Activated CD4-positive, alpha-beta memory T cell treated with anti-CD3 and anti-CD28 coated beads, Interleukin-2, amount 10 ng/mL, durations not matched to agents 7 days and 5 days (primary cell): ENCODE results near the gene RFESD. TPM values are rescaled to one million over a fixed set of nuclear protein-coding genes. Genes with fewer than 3 reads are reported as not detected.
"Not testable (repeated sequence)": the region's sequence is repeated elsewhere in the genome, so short reads cannot be mapped to it uniquely, and the experiment has no call there.

Experiments
- CTCF ChIA-PET: fragments of 350-600 bp; sonication (Branson Sonifier 250); formaldehyde crosslinking; loops from one replicate; lab custom pipeline; 2021; ENCODE audit warnings: antibody characterized with exemption, inconsistent platforms; lab: Charles Lee
- POLR2A ChIA-PET: fragments of 350-600 bp; sonication (Branson Sonifier 250); formaldehyde crosslinking; loops from one replicate; lab custom pipeline; 2021; ENCODE audit warnings: antibody characterized with exemption; lab: Charles Lee
- DNase-seq: peaks from one replicate; pipeline ENCODE4 v3.0.0-alpha.2; 2020
- H3K27ac Mint-ChIP-seq: one replicate; pipeline ENCODE4 v1.8.0; 2021; ENCODE audit warnings: mild to moderate bottlenecking, mixed read lengths
- H3K27me3 Mint-ChIP-seq: one replicate; pipeline ENCODE4 v1.8.0; 2021; ENCODE audit warnings: mixed read lengths
- H3K36me3 Mint-ChIP-seq: one replicate; pipeline ENCODE4 v1.8.0; 2021; ENCODE audit warnings: low read depth, mixed read lengths
- H3K4me1 Mint-ChIP-seq: one replicate; pipeline ENCODE4 v1.8.0; 2021; ENCODE audit warnings: mixed read lengths
- H3K4me3 Mint-ChIP-seq: one replicate; pipeline ENCODE4 v1.8.0; 2021; ENCODE audit warnings: mild to moderate bottlenecking, mixed read lengths
- H3K9me3 Mint-ChIP-seq: one replicate; pipeline ENCODE4 v1.8.0; 2021; ENCODE audit warnings: mixed read lengths
- total RNA-seq, 2 experiments: library from RNA; stranded (reverse); gene quantifications; one replicate each; pipeline ENCODE4 v1.2.3, GENCODE V29; 2021

The RFESD gene
- total RNA-seq, 2 experiments from 2014 or later: 5.4 to 6.4 TPM

GRCh38 chr5:95704150-95704549, 57.6 kb downstream of the RFESD start:
- Mint-ChIP-seq H3K4me3 (no peak overlapping the region), H3K36me3 (no peaks in the 10 kb centered on the region), H3K27me3 (peaks cover 21% of the 10 kb centered on the region), H3K9me3 (no peaks in the 10 kb centered on the region), H3K27ac (no peak overlapping the region), H3K4me1 (no peaks in the 10 kb centered on the region)
- no peak for DNase-seq
- ChIA-PET CTCF (interaction anchor here (1.5 kb wide), 1 partner anchor 77 kb away, joined by 3 read pairs; no protein-coding TSS in a partner anchor), POLR2A (no interaction called here)

- DNase-seq, H3K4me1 Mint-ChIP-seq, H3K9me3 Mint-ChIP-seq, H3K4me3 Mint-ChIP-seq, CTCF ChIA-PET, H3K27ac Mint-ChIP-seq, H3K36me3 Mint-ChIP-seq: not testable (repeated sequence)
- POLR2A ChIA-PET: interaction anchor here (0.6 kb wide), 1 partner anchor 298 kb away, joined by 3 read pairs; no protein-coding TSS in a partner anchor
- peaks cover 18% of the 10 kb centered on the region for H3K27me3 Mint-ChIP-seq
These were observed 59.6 kb downstream of the RFESD start for GRCh38 chr5:95706196-95706595.

- H3K9me3 Mint-ChIP-seq: no peaks in the 10 kb centered on the region
- no peaks in the 10 kb centered on the region for H3K4me1 Mint-ChIP-seq
- peaks cover 16% of the 10 kb centered on the region for H3K27me3 Mint-ChIP-seq
- POLR2A ChIA-PET: no interaction called here
- CTCF ChIA-PET: no interaction called here
- no peak overlapping the region for H3K27ac Mint-ChIP-seq
- no peak for DNase-seq
- no peaks in the 10 kb centered on the region for H3K36me3 Mint-ChIP-seq
- H3K4me3 Mint-ChIP-seq: no peak overlapping the region
These were observed 60.5 kb downstream of the RFESD start for GRCh38 chr5:95707055-95707454.

Other genes with a start within 250 kb of the RFESD start
- gene SKIC3, start 91.8 kb upstream of the RFESD start, total RNA-seq: 10 to 100 TPM; 70.7 to 72.1 TPM
- 1 to 10 TPM; 4.4 to 4.8 TPM for gene ARSK, start 91.7 kb upstream of the RFESD start, total RNA-seq
- gene GPR150, start 26.7 kb upstream of the RFESD start, total RNA-seq: 1 to 10 TPM; 1.7 TPM
- gene SPATA9, start 36.2 kb downstream of the RFESD start, total RNA-seq: not detected
- gene RHOBTB3, start 84.6 kb downstream of the RFESD start, total RNA-seq: under 1 TPM in 1 of 2 experiments, not detected in 1; 0.15 TPM
- gene GLRX, start 175.9 kb downstream of the RFESD start, total RNA-seq: 10 to 100 TPM; 71.6 to 72.5 TPM